ENCODE measurements around the gene COPS6.

Gene COPS6

GRCh38 chr7:100089458-100090196 is 858 bp downstream of the COPS6 start:
- H3K4me3 ChIP-seq (ENCODE audit: insufficient read depth, low read length, poor library complexity, severe bottlenecking): peak overlapping the region; percentile 87
- H3F3A ChIP-seq (ENCODE audit: insufficient read depth): peaks cover 51% of the 10 kb centered on the region
- H3K9ac ChIP-seq (ENCODE audit: low read length): peak overlapping the region; percentile 93
- H2AFZ ChIP-seq (ENCODE audit: low read depth, low read length, severe bottlenecking): peak overlapping the region; percentile 78
- H3K9me3 ChIP-seq (ENCODE audit: insufficient read depth, low read length): no peaks in the 10 kb centered on the region
- peak overlapping the region; percentile 76 for H3K27ac ChIP-seq (ENCODE audit: low read depth, low read length)
- H3K79me2 ChIP-seq (ENCODE audit: insufficient read depth, low read length): peaks cover 8% of the 10 kb centered on the region; the same call in 1 of the 2 replicates
- H3K9me2 ChIP-seq (replicated peaks; ENCODE audit: insufficient read depth, low read length): no peaks in the 10 kb centered on the region
- no peak for TF ChIP-seq EZH2phosphoT487 (conservative IDR thresholded peaks at IDR 0.05; ENCODE audit: low read length)
- no peak for TF ChIP-seq CTCF (IDR thresholded peaks at IDR 0.05; ENCODE audit: insufficient read depth, low read length, poor library complexity, severe bottlenecking)
- peaks cover 4% of the 10 kb centered on the region; the same call in 1 of the 2 replicates for H4K20me1 ChIP-seq (ENCODE audit: low read depth, low read length)
- peak overlapping the region; percentile 71 for H3K4me2 ChIP-seq (ENCODE audit: low read depth, low read length, poor library complexity, severe bottlenecking)
- H3K36me3 ChIP-seq (ENCODE audit: low read length): peaks cover 31% of the 10 kb centered on the region
- H3K27me3 ChIP-seq (ENCODE audit: low read length): no peaks in the 10 kb centered on the region; the same call in 1 of the 2 replicates

- peaks cover 5% of the 10 kb centered on the region; the same call in 1 of the 2 replicates for H4K20me1 ChIP-seq (ENCODE audit: low read depth, low read length)
- H3K9ac ChIP-seq (ENCODE audit: low read length): no peak overlapping the region
- peaks cover 8% of the 10 kb centered on the region; the same call in 1 of the 2 replicates for H3K79me2 ChIP-seq (ENCODE audit: insufficient read depth, low read length)
- no peaks in the 10 kb centered on the region for H3K9me2 ChIP-seq (replicated peaks; ENCODE audit: insufficient read depth, low read length)
- TF ChIP-seq CTCF (IDR thresholded peaks at IDR 0.05; ENCODE audit: insufficient read depth, low read length, poor library complexity, severe bottlenecking) (no peak), EZH2phosphoT487 (conservative IDR thresholded peaks at IDR 0.05; ENCODE audit: low read length) (no peak)
- H2AFZ ChIP-seq (ENCODE audit: low read depth, low read length, severe bottlenecking): no peak overlapping the region
- H3K27ac ChIP-seq (ENCODE audit: low read depth, low read length): no peak overlapping the region
- peaks cover 62% of the 10 kb centered on the region for H3F3A ChIP-seq (ENCODE audit: insufficient read depth)
- H3K4me3 ChIP-seq (ENCODE audit: insufficient read depth, low read length, poor library complexity, severe bottlenecking): no peak overlapping the region
- H3K36me3 ChIP-seq (ENCODE audit: low read length): peaks cover 42% of the 10 kb centered on the region
- no peaks in the 10 kb centered on the region for H3K27me3 ChIP-seq (ENCODE audit: low read length)
- H3K9me3 ChIP-seq (ENCODE audit: insufficient read depth, low read length): no peaks in the 10 kb centered on the region
- no peak overlapping the region for H3K4me2 ChIP-seq (ENCODE audit: low read depth, low read length, poor library complexity, severe bottlenecking)
Measured at GRCh38 chr7:100090527-100091410, 2.0 kb downstream of the COPS6 start.

- peaks cover 62% of the 10 kb centered on the region for H3F3A ChIP-seq (ENCODE audit: insufficient read depth)
- H3K79me2 ChIP-seq (ENCODE audit: insufficient read depth, low read length): peaks cover 8% of the 10 kb centered on the region; the same call in 1 of the 2 replicates
- H3K36me3 ChIP-seq (ENCODE audit: low read length): peaks cover 49% of the 10 kb centered on the region
- H2AFZ ChIP-seq (ENCODE audit: low read depth, low read length, severe bottlenecking): no peak overlapping the region
- H4K20me1 ChIP-seq (ENCODE audit: low read depth, low read length): peaks cover 5% of the 10 kb centered on the region; the same call in 1 of the 2 replicates
- H3K9ac ChIP-seq (ENCODE audit: low read length): no peak overlapping the region
- H3K4me3 ChIP-seq (ENCODE audit: insufficient read depth, low read length, poor library complexity, severe bottlenecking): no peak overlapping the region
- no peak overlapping the region for H3K27ac ChIP-seq (ENCODE audit: low read depth, low read length)
- H3K9me2 ChIP-seq (replicated peaks; ENCODE audit: insufficient read depth, low read length): no peaks in the 10 kb centered on the region
- no peak overlapping the region for H3K4me2 ChIP-seq (ENCODE audit: low read depth, low read length, poor library complexity, severe bottlenecking)
- H3K27me3 ChIP-seq (ENCODE audit: low read length): no peaks in the 10 kb centered on the region
- TF ChIP-seq EZH2phosphoT487 (conservative IDR thresholded peaks at IDR 0.05; ENCODE audit: low read length) (no peak), CTCF (IDR thresholded peaks at IDR 0.05; ENCODE audit: insufficient read depth, low read length, poor library complexity, severe bottlenecking) (no peak)
- H3K9me3 ChIP-seq (ENCODE audit: insufficient read depth, low read length): no peaks in the 10 kb centered on the region
Measured at GRCh38 chr7:100091411-100092181, 2.8 kb downstream of the COPS6 start.

Data from SU-DHL-6 (cell line).